Vagina (tissue), 2 donors: ENCODE data around the gene NEDD4L.

Experiments used
- POLR2A ChIP-seq, 2 donors: fragments of 450-650 bp; IDR thresholded peaks; one replicate each; pipeline ENCODE4 v1.6.1; 2017; ENCODE audit warnings: antibody characterized with exemption in 2 of 2, mild to moderate bottlenecking in 2 of 2, moderate library complexity in 2 of 2
- POLR2AphosphoS5 ChIP-seq, 2 donors: sonication (generic); formaldehyde crosslinking; IDR thresholded peaks; one replicate each; pipeline ENCODE4 v1.9.0; 2017; ENCODE audit warnings: antibody characterized with exemption in 2 of 2, mild to moderate bottlenecking in 2 of 2, low read depth in 1 of 2; ENCODE audit not compliant: insufficient read depth in 1 of 2
- TF ChIP-seq, protein P1 (sequence below), 3 experiments: fragments of 450-650 bp in 2 of 3; fragments of 200-600 bp in 1 of 3; sonication (generic) in 1 of 3; IDR thresholded peaks; one replicate each; pipeline ENCODE4 v1.5.1; 2017 to 2019; ENCODE audit warnings: antibody characterized with exemption in 3 of 3, mild to moderate bottlenecking in 2 of 3, moderate library complexity in 2 of 3

DNA sequence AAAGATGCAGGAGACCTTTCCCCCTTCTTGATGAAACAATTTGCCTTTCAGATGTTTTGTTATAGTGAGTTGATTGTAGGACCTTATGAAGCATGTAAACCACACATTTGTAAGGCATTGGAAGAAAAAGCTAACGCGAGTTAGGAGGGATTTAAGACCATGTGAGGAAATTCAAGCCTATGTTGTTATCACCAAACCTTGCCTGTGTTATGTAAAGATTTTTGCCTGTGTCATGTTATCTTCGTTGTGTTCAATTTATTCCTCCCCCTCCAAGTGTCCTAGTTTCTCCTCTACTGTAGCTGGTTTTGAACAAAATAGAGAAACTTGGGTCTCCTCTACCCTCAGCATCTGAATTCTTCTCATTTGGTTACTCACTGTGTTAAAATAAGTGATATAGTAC, 173.0 kb downstream of the NEDD4L start:
- TF ChIP-seq, protein P1, sequence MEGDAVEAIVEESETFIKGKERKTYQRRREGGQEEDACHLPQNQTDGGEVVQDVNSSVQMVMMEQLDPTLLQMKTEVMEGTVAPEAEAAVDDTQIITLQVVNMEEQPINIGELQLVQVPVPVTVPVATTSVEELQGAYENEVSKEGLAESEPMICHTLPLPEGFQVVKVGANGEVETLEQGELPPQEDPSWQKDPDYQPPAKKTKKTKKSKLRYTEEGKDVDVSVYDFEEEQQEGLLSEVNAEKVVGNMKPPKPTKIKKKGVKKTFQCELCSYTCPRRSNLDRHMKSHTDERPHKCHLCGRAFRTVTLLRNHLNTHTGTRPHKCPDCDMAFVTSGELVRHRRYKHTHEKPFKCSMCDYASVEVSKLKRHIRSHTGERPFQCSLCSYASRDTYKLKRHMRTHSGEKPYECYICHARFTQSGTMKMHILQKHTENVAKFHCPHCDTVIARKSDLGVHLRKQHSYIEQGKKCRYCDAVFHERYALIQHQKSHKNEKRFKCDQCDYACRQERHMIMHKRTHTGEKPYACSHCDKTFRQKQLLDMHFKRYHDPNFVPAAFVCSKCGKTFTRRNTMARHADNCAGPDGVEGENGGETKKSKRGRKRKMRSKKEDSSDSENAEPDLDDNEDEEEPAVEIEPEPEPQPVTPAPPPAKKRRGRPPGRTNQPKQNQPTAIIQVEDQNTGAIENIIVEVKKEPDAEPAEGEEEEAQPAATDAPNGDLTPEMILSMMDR (IDR thresholded peaks at IDR 0.05), result no peak
- TF ChIP-seq POLR2AphosphoS5 (IDR thresholded peaks at IDR 0.05; ENCODE audit: insufficient read depth in 1 of 2, low read depth in 1 of 2), result no peak
- TF ChIP-seq POLR2A (IDR thresholded peaks at IDR 0.05), result no peak
